ENCODE data around the gene CCT5. TPM values are rescaled to one million over a fixed set of nuclear protein-coding genes. Genes with fewer than 3 reads are reported as not detected.

The CCT5 gene
- total RNA-seq, 2 donors from 2014 or later: 110 to 135 TPM

- H3K4me1 ChIP-seq (ENCODE audit: control insufficient read depth in 1 of 2, low read depth in 2 of 2): peaks cover 0 to 4% of the 10 kb centered on the region in 2 donors
- no peak for ATAC-seq (ENCODE audit: insufficient number of reproducible peaks, low FRiP score, low read depth)
- H3K4me3 ChIP-seq: no peak overlapping the region
- no peak for TF ChIP-seq CTCF (IDR thresholded peaks at IDR 0.05)
- no peak for DNase-seq (ENCODE audit: low spot score)
- no peaks in the 10 kb centered on the region for H3K27me3 ChIP-seq (replicated peaks; ENCODE audit: insufficient read depth)
- H3K36me3 ChIP-seq: no peaks in the 10 kb centered on the region
- no peaks in the 10 kb centered on the region for H3K9me3 ChIP-seq
- H3K27ac ChIP-seq: no peak overlapping the region
These were observed 61.7 kb downstream of the CCT5 start for GRCh38 chr5:10311595-10312425.

- no peak overlapping the region for H3K27ac ChIP-seq
- ATAC-seq (ENCODE audit: insufficient number of reproducible peaks, low FRiP score, low read depth): no peak
- H3K36me3 ChIP-seq: no peaks in the 10 kb centered on the region
- no peak for DNase-seq (ENCODE audit: low spot score)
- no peak for TF ChIP-seq CTCF (IDR thresholded peaks at IDR 0.05)
- no peak overlapping the region for H3K4me3 ChIP-seq
- no peaks in the 10 kb centered on the region for H3K27me3 ChIP-seq (replicated peaks; ENCODE audit: insufficient read depth)
- H3K4me1 ChIP-seq (ENCODE audit: control insufficient read depth in 1 of 2, low read depth in 2 of 2): no peaks in the 10 kb centered on the region
- H3K9me3 ChIP-seq: no peaks in the 10 kb centered on the region
These were observed 65.1 kb downstream of the CCT5 start for GRCh38 chr5:10315201-10315600.

Other genes starting within 250 kb of the CCT5 start
- 1 to 10 TPM; 5.1 to 6.2 TPM for gene ATPSCKMT, start 392 bp upstream of the CCT5 start, total RNA-seq
- 1 to 10 TPM; 3.4 to 7.8 TPM for gene CMBL, start 57.6 kb downstream of the CCT5 start, total RNA-seq
- gene MARCHF6, start 103.4 kb downstream of the CCT5 start, total RNA-seq: 10 to 100 TPM; 86.9 to 95.2 TPM
- not detected for gene ROPN1L, start 191.6 kb downstream of the CCT5 start, total RNA-seq

All from thoracic aorta (tissue), 2 donors.